Stimulated activated naive CD8-positive, alpha-beta T cell treated with anti-CD3 and anti-CD28 coated beads, Interleukin-15, Interleukin-2, amounts not matched to agents 100 U/mL and 50 U/mL, for 24 hours (primary cell): ENCODE results near the gene TERB1.
A peak's percentile ranks its signal among the peaks of the same experiment; 100 is the strongest.
"Not testable (repeated sequence)": the region's sequence is repeated elsewhere in the genome, so short reads cannot be mapped to it uniquely, and the experiment has no call there.

Source experiments
- ATAC-seq: fragments of 150-1000 bp; cut with Tn5 transposase; one replicate; pipeline ENCODE4 v1.10.0; 2021
- DNase-seq: peaks from one replicate; pipeline ENCODE4 v3.0.0; 2021

The TERB1 gene

DNA sequence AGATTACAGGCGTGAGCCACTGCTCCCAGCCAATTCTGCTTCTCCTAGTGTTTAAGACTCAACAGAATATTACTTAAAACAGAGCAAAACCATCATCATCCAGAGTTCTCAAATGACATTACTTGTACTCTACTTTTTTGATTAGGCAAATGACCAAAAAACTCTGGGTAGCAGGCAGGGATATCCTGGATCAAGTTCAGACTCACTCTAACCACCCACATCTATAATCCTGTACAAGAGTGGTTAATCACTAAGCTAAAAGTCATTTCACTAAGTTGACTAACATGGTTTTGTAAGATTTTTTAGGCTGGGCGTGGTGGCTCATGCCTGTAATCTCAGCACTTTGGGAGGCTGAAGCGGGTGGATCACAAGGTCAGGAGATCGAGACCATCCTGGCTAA is 22.6 kb upstream of the TERB1 start:
- ATAC-seq (no peak), DNase-seq (no peak)

DNA sequence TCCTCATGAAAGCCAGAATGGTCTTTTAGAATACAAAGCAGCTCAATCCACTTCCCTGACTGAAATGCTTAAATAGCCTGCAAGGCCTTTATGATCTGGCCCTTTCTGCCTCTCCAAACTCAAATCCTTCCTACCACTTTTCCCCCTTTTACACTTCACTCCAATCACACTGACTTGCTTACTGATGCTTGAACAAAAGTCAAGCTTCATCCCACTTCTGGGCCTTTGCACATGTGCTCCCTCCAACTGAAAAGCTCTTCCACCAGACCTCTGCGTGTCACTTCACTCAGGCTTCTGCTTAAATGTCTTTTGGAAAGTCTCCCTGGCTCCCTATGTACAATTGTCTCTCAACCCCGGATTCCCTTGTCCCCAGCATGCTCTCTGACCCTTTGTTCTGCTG is 13.3 kb upstream of the TERB1 start:
- no peak for ATAC-seq
- no peak for DNase-seq

DNA sequence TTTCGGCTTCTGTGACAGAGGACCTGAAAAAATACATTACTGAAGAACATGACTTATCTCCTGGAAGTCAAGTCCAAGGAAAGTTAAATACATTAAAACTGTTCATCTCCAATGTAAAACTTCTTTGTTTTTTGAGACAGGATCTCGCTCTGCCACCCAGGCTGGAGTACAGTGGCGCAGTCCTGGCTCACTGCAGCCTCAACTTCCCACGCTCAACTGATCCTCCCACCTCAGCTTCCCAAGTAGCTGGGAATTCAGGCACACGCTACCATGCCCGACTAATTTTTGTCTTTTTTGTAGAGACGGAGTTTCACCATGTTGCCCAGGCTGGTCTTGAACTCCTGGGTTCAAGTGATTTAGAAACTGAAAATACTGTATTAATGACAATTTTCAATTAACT is 9.7 kb upstream of the TERB1 start:
- ATAC-seq (no peak), DNase-seq (no peak)

DNA sequence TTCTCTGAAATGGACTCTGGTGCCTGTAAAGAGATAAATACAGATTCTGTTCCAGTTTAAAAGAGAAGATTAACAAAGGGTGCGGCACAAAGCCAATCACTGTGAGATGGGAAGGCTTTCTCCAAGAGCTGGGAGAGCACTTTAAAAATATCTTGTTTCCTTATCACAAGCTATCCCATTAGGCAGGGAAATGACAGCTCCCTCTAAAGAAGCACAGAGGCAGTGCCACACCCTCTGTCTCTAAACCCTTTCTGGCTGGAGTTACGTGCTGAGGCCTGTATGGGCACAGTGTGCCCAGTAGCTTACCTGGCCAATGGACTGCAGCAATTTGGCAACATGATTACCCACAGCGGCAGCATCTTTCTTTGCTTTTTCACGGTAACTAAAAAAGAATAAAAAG is 9.0 kb upstream of the TERB1 start:
- ATAC-seq, result no peak
- no peak for DNase-seq

DNA sequence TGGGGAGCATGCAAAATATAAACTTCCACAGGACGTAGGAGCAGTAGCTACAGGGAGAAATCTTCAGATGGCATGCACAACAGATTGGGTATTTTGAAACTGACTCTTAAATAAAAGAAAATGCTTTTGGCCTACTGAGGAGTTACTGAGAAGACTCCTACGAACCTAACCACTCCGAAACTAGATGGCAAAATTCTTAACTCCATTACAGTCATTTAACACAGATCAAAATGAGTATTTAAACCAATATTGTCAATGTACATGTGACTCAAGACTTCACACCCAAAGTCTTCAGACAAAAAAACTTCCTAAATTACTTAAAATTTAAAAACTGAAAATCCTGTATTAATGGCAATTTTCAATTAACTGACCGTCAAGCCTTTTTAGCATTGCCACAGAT is 8.4 kb upstream of the TERB1 start:
- DNase-seq (no peak), ATAC-seq (no peak)

DNA sequence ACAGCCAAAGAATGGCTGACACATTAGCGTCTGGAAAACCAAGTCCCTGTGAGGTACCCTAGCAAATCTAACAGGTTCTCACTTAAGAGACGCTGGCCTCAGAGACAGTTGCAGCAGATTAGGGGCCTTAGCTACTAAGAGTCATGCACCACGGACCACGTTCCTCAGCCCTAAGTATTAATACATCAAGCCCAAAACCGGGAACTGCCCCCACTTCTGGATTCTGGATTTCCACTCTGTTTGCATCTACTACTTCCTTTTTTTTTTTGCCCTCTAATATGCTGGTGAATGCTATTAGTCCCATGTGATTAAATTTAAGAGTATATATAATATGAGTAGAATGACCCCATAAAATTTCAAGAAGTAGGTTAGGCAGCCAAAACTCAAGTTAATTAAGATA is 775 bp upstream of the TERB1 start:
- ATAC-seq (no peak), DNase-seq (no peak)

DNA sequence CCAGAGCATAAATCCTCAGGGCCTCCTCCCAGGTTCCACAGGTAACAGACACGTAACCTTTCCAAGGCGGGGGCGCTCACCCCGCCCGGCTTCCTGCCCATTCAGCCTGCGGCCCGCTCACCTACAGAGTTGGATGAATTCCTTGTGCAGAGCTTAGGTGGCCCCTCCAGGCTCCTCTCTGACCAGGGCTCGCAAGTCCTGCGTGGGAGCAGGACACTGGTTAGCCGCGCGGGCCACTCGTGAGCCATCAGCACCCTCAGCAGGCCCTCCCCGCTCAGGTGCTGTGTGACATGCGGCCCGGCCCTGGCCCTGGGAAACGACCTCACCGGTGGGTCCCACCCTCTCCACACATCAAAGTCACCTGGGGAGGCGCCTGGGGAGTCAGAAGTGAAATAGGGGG is 528 bp downstream of the TERB1 start:
- DNase-seq (no peak), ATAC-seq (no peak)

DNA sequence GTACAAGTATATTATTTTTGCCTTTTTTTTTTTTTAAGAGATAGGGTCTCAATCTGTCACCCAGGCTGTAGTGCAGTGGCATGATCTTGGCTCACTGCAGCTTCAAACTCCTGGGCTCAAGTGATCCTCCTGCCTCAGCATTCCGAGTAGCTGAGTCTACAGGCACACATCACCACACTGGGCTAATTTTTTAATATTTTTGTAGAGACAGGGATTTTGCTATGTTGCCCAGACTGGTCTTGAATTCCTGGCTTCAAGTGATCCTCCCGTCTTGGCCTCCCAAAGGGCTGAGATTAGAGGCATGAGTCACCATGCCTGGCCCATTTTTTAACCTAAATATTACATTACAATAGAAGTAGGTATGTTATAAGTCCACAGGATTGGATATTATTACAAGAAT is 3.2 kb downstream of the TERB1 start:
- ATAC-seq (no peak), DNase-seq (no peak)

DNA sequence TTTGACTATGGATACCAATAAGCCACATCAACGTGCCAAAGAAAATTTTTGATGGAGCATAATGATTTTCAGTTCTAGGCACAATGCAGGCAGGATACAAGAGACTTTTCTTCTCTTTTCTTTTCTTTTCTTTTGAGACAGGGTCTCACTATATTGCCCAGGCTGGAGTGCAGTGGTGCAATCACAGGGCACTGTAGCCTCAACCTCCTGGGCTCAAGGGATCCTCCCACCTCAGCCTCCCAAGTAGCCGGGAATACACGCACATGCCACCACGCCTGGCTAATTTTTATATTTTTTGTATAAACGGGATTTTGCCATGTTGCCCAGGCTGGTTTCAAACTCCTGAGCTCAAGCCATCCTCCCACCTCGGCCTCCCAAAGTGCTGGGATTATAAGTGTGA is 7.4 kb downstream of the TERB1 start:
- not testable (repeated sequence) for ATAC-seq, DNase-seq

DNA sequence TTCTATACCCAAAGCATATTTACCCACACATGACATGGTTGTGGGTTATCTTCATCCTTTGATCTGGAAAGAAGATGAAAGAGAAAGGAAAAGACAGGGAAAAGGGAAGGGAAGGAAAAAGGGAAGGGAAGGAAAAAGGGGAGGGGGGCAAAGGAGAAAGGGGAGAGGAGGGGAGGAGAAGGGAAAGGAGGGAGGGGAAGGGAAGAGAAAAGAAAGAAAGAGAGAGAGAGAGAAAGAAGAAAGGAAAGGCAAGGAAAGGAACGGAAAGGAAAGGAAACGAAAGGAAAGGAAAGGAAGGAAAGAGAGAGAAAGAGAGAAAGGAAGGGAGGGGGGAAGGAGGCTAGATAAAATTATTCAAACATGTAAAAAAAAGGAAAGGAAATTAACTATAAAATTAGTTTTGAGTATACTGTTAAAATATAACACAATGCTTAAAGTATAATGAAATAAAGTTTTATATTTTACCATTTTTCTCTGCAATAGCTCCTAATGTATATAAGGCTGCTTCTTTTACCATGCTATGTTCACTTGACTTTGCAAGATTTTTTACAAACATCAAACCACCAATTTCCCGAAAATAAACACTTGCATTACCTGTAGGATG is 11.2 kb downstream of the TERB1 start:
- no peak for ATAC-seq

DNA sequence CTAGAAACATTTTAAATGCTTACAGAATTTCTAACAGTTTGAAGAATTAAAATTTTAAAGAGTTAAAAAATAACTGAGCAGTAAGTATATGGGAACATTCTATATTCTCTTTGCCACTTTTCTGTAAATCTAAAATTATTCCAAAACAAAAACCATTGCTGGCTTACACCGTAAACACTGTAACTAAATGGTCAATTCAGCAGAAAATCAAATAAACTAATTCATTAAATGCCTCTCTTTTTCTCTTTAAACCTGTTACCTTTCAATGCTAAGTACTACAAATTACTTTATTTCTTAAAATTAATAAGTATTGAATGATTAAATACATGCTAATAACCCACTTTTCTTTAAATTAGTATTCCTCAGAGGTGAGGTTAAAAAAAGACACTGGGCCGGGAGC is 14.0 kb downstream of the TERB1 start:
- DNase-seq, result no peak
- ATAC-seq, result no peak

More for the DNA sequence above, 11.2 kb downstream of the TERB1 start:
- no peak for DNase-seq

DNA sequence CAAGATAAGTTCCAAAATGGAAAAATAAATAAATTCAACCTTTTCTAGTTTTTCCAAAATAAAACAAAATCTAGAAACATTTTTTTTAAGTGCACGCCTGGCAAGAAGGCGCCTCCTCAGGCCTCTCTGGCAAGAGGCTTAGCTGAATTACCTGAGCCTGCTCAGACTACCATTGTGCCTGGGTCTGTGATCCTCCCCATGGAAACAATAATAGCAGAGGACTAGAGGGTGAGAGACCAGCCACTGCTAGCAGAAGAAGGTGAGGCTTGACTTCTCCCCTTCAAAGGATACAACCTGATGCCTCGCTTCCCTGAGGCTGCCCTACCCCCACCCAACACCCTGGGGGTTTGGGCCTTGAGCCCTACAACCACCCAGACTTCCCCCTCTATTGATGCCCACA is 14.8 kb downstream of the TERB1 start:
- no peak for ATAC-seq
- no peak for DNase-seq

DNA sequence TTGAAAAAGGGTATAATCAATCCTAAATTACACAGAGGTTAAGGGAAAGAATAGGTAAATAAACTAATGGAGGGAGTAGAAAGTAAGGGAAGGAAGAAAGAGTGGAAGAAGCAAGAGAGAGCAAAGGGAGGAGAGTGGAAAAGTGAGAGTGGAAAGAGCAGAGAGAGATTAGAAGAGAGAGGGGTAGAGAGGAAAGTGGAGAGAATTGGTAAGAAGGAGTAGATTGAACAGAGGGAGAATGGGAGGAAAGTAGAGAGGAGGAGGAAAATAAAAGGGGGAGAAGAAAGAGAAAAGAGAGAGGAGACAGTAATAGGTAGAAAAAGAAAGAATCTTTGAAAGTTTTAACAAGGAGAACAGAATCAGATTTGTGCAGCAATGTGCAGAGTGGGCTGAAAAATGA is 24.9 kb downstream of the TERB1 start:
- no peak for DNase-seq
- no peak for ATAC-seq

DNA sequence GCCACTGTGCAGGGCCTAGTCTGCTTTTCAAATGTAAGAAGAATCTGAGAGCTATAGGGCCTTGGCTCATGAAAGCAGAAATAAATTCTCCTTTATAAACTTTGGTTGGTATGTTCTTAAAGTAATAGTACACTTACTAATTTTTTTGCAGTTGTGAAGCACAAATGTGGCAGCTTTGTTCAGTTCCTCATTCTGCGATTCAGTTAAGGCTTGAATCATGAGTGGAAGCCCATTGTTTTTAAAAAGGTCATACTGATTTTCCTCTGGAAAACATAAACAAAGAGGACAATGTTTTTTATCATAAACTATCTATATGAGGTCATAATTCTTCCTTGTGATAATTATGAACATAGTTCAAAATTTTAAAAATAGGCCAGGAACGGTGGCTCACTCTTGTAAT is 26.4 kb downstream of the TERB1 start:
- ATAC-seq (no peak), DNase-seq (no peak)

DNA sequence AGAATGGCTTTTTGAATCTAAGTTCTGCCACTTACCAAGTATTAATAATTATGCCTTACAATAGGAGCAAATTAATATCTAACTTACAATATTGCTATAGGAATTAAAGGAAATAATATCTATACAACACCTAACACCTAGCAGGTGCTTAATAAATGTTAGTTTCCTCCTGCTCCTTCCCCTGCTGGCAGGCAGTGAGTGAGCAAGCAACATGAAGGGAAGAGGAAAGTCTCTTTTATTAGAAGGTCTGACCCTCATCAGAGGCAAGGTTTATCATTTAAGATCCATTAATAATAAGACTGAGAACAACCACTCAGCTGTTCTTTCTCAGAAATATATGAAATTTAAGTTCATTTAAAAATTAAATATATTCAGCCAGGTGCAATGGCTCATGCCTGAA is 43.3 kb downstream of the TERB1 start:
- ATAC-seq (no peak), DNase-seq (no peak)

DNA sequence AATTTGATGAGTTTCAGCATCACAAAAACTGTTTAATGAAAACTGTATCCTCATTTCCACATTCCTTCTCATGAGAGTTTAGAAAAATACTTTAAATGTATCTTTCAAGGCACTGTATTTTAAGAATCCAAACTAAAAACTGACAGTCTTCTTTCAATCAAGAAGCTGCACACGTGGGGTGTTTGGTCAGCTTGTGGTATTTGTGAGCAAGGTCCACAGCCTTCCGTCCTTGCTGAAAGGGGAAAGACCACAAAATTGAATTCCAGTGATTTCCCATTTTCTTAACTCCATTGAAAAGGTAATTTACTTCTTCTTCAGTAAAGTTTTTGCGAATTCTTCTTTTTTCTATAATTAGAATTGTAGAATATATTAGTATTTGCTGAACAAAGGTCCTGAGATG is 46.6 kb downstream of the TERB1 start:
- no peak for DNase-seq
- ATAC-seq, result no peak

DNA sequence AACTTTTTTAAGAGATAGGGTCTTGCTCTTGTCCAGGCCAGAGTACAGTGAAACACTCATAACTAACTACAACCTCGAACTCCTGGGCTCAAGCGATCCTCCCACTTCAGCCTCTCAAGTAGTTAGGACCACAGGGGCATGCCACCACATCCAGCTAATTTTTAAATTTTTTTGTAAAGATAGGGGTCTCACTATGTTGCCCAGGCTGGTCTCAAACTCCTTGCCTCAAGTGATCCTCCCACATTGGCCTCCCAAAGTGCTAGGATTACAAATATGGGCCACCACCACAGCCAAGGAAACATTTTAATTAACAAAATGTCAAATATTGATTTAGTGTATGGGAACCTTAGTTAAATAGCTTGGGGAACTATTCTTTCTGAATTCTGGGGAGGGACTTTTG is 47.2 kb downstream of the TERB1 start:
- DNase-seq (no peak), ATAC-seq (no peak)

DNA sequence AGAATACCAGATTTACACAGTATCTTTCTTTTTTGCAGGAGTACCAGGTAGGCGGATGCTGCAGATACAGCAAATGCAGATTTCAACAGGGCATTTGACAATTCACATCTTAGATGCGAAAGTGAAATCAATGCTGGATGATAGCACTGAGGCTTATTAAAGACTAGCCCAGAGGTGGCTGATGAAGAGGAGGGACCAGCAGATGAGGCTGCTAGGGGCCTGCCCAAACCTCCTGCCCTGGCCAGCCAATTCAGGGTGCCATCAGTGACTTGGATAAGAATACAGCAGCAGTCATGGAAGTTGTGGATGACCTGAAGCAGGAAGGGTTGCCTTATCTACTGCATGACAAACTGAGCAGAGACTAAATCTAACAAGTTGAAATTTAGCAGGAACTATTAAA is 48.4 kb downstream of the TERB1 start:
- DNase-seq, result no peak
- ATAC-seq, result no peak

DNA sequence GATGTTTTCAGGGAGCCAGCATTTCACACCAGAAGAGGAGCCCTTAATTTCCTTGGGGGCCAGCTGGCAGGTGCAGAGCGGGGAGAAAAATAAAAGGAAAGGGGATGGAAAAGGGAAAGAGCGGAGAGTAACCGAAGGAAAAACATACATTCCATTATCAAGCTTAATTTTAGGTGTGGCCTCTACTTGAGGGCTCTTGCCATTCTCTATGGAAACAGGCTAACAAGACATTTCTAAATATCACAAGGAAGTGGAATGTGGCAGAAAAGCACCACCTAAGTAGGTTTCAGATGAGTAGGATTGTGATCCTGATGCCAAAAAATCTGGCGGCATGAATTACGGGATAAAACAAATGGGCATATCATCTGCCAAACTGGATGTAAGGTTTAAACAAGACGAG is 49.0 kb downstream of the TERB1 start:
- DNase-seq (no peak), ATAC-seq (no peak)

DNA sequence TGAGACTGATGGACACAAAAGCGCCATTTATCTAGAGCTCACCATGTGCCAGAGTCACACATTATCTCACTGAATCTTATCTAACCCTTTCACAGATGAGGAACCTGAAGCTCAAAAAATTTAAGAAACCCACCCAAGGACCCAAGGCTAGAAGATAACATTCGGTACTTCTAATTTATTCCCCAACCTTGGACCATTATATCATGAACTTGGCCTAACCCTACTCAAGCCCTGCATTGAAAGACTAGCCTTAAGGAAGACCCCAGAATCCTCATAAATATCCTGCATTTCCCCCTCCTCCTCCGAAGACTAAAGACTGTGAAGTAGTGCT is 49.4 kb downstream of the TERB1 start:
- DNase-seq (no peak), ATAC-seq (no peak)

DNA sequence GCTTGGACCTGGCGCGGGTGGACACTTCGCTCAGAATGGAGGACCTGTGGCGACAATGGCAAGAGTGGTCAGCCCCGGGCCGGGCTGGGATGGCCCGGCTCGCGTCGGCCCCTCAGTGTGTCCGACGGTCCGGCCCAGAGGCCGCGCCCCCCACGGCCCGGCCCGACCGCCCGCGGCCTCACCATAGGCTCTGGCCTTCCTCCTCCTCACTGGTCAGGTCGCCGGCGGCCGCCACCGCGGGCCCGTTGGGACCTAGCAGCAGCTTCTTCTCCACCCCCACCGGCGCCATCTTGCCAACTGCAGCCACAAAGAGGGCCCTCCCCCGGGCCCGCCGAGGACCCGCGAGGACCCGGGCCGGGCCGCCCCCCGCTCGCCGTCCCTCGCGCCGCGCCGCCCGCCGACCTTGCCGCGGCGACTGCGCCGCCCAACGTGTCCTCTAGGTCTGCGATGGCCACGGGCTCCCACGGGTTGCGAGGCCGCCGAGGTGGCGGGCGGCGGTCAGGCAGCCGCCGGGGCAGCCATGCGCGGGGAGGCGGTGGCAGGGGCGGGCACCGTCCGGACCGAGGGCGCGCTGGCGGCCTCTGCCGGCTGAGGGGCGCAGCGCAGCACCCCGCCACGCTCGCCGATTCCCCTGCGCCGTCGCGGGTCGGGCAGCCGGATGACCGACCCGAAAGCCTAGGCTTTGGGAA is 49.9 kb downstream of the TERB1 start, which contains the start of gene DYNC1LI2:
Gene DYNC1LI2, minus strand, starts transcription at position 307 of the 689 bp plus-strand sequence. Its CDS starts 18 bp downstream, at position 289.
- ATAC-seq, result peak; percentile 91
- DNase-seq, result peak; percentile 87

DNA sequence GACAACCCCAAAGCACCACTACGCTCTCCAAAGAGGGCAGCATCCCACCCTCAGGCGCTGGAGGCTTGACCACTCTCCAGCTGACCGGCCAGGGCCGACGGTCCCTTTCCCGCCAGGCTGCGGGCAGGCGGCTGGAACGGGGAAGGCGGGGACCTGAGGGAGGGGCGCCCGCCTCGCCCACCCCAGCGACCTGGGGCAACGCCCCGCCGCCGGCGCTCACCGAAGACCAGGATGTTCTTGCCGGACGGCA is 50.4 kb downstream of the TERB1 start:
- DNase-seq, result peak; percentile 14
- peak; percentile 2 for ATAC-seq

DNA sequence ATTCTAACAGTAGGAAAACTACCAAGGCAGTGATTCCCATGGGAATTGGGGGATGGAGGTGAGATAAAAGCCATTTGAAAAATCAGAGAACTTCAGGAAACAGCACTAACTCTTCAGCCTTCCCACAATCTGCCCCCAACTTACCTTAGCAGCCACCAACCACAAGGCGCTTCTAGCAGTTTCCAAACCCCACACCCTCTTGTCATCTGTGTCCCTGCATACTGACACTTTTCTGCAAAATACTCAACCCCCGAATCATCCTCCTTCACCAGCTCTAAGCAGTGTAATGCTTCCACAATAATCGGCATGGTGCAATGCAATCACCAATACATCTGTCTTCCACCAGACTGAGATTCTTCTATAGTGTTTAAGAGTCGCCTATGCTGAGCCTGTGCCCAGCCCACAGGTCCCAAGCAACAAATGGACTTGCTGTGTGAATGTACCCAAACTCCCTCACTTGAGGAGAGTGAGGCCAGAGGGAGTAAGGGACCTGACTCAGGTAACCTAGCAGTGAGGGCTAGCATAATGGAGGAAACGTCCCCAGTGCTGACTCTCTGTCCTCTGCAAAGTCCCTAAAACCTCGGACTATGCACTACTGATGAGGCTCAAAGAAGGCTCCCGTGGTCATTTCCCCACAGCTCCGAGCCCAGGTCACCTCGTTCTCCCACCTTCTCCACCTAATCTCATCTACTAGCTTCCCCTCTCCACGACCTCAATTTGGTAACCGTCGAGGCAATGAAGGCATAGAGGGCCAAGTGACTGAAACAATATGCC is 50.9 kb downstream of the TERB1 start:
- DNase-seq, result no peak
- ATAC-seq, result no peak

DNA sequence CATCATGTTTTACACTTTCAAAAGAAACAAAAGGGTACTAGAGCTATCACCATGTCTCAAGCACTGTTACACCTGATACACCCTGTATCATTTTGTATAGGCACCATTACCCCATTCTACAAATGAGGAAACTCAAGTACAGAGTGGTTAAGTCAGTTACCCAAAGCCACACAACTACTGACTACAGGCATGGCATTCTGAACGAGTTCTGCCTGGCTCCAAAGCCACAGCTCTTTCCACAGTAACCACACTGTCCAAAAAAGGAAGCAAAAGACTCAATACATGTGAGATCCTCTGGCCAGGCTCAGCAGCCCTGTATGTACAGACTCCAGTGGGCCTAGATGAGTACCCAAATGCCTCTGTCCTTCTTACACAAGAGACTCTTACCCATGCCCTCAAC is 54.7 kb downstream of the TERB1 start:
- peak; percentile 77 for ATAC-seq
- peak; percentile 23 for DNase-seq
